ENCODE measurements around the gene HBZ. TPM values are rescaled to one million over a fixed set of nuclear protein-coding genes. Genes with fewer than 3 reads are reported as not detected.

HBZ gene
- total and polyA plus RNA-seq, 2 of the 13 experiments (the other 11 are each of a cell fraction or from before 2014, with no cell fraction given), result 0.21 TPM; not detected in 1

- TF ChIP-seq KMT2A (CRISPR knock-in tag; IDR thresholded peaks at IDR 0.05) (no peak), ZNF296 (CRISPR knock-in tag; conservative IDR thresholded peaks at IDR 0.05) (no peak), ISL2 (CRISPR knock-in tag; IDR thresholded peaks at IDR 0.05) (no peak), HNRNPL (IDR thresholded peaks at IDR 0.05; ENCODE audit: low read depth, low read length) (no peak), ZKSCAN8 (CRISPR knock-in tag; IDR thresholded peaks at IDR 0.05; ENCODE audit: borderline replicate concordance) (no peak), ZNF780A (CRISPR knock-in tag; IDR thresholded peaks at IDR 0.05) (no peak), HMGXB4 (CRISPR knock-in tag; IDR thresholded peaks at IDR 0.05; ENCODE audit: borderline replicate concordance in 1 of 2, low read depth in 1 of 2) (no peak), ZNF136 (CRISPR knock-in tag; IDR thresholded peaks at IDR 0.05; ENCODE audit: low read depth) (no peak), ZNF333 (CRISPR knock-in tag; IDR thresholded peaks at IDR 0.05; ENCODE audit: borderline replicate concordance) (no peak), AKAP8 (CRISPR knock-in tag; IDR thresholded peaks at IDR 0.05) (no peak), HNRNPK (IDR thresholded peaks at IDR 0.05; ENCODE audit: low read depth, low read length, poor library complexity, severe bottlenecking) (no peak), SALL1 (CRISPR knock-in tag; IDR thresholded peaks at IDR 0.05) (no peak), NFATC3 (CRISPR knock-in tag; IDR thresholded peaks at IDR 0.05) (no peak), ZNF414 (CRISPR knock-in tag; IDR thresholded peaks at IDR 0.05) (no peak), TBX3 (IDR thresholded peaks at IDR 0.05; ENCODE audit: borderline replicate concordance) (no peak), ZNF530 (CRISPR knock-in tag; IDR thresholded peaks at IDR 0.05; ENCODE audit: low read depth) (no peak)
- Histone ChIP-seq H3K79me2 (ENCODE audit: insufficient read depth, low read length) (no peaks in the 10 kb centered on the region), H3K4me2 (ENCODE audit: low read depth, low read length) (no peak overlapping the region), H3K9me3 (ENCODE audit: low read length) (no peaks in the 10 kb centered on the region), H3K9ac (ENCODE audit: insufficient read depth, low read depth, low read length) (no peak overlapping the region), H4K20me1 (ENCODE audit: insufficient read depth, low read length) (no peaks in the 10 kb centered on the region), H2AFZ (ENCODE audit: low read length) (no peak overlapping the region), H3K4me3 (replicated peaks in 1 of 3; ENCODE audit: insufficient read depth in 1 of 3, low read depth in 2 of 3, low read length in 3 of 3) (no peak overlapping the region), H3K27me3 (ENCODE audit: control insufficient read depth in 1 of 2, insufficient read depth in 2 of 2, low read length in 2 of 2) (peaks cover 2 to 49% of the 10 kb centered on the region in 2 experiments), H3K36me3 (replicated peaks in 1 of 2; ENCODE audit: control insufficient read depth in 1 of 2, insufficient read depth in 2 of 2, low read length in 2 of 2) (no peaks in the 10 kb centered on the region), H3K4me1 (ENCODE audit: insufficient read depth, low read length) (peaks cover 20% of the 10 kb centered on the region), H3K27ac (ENCODE audit: extremely low read length, insufficient read depth, low read length) (no peak overlapping the region)
- POLR2A ChIA-PET, result interaction anchor here (0.6 kb wide), 1 partner anchor 15 kb away, joined by 4 read pairs; no protein-coding TSS in a partner anchor
- WGBS (ENCODE audit: low lambda C conversion rate), result 11% methylated on average over 6 of the region's 6 CpGs
- CTCF ChIA-PET (ENCODE audit: low intra/inter-chr PET ratio, low total read pairs), result no interaction called here
- FAIRE-seq (no peak), DNase-seq (ENCODE audit: low spot score) (no peak), ATAC-seq (no peak)
- in situ Hi-C loops (cut with HindIII; ENCODE audit: extremely low pct_ligation_motif_present, low pct_unique_long_range_greater_than_20kb), result no loop called here
- BruUV-seq (replicated peaks), result no TSS peak
- intact Hi-C loops (cut with micrococcal nuclease; ENCODE audit: unreplicated experiment), result no loop called here
Measured at GRCh38 chr16:159136-159849, 6.8 kb downstream of the HBZ start.
